ENCODE results near the gene TMCC3.

DNA sequence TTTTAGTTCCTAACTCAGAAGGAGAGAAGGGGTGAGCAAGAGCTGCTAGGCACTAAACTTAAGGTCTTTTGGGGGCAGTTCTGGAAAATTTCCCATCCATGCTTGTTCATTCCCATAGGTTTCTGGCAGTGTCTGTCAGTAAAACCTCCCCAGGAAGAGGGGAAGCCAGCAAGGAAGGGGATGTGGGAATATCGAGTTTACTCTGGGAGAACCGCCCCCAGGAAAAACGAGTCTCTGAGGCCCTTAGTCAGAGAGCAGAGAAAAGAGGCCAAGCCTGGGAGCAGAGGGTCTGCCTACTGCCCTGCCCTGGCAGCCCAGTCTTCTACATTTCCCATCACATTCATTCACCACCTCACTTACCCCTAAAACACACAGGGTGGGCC, 55.9 kb downstream of the TMCC3 start:
- TF ChIP-seq ZNF24 (tag by site-specific recombination; IDR thresholded peaks at IDR 0.05), result no peak
- TF ChIP-seq, protein P1, sequence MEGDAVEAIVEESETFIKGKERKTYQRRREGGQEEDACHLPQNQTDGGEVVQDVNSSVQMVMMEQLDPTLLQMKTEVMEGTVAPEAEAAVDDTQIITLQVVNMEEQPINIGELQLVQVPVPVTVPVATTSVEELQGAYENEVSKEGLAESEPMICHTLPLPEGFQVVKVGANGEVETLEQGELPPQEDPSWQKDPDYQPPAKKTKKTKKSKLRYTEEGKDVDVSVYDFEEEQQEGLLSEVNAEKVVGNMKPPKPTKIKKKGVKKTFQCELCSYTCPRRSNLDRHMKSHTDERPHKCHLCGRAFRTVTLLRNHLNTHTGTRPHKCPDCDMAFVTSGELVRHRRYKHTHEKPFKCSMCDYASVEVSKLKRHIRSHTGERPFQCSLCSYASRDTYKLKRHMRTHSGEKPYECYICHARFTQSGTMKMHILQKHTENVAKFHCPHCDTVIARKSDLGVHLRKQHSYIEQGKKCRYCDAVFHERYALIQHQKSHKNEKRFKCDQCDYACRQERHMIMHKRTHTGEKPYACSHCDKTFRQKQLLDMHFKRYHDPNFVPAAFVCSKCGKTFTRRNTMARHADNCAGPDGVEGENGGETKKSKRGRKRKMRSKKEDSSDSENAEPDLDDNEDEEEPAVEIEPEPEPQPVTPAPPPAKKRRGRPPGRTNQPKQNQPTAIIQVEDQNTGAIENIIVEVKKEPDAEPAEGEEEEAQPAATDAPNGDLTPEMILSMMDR (tag by site-specific recombination; IDR thresholded peaks at IDR 0.05), result no peak
- no peak for TF ChIP-seq HOXA7 (CRISPR knock-in tag; IDR thresholded peaks at IDR 0.05; ENCODE audit: borderline replicate concordance)
- no peak for TF ChIP-seq ZNF76 (tag by site-specific recombination; IDR thresholded peaks at IDR 0.05; ENCODE audit: borderline replicate concordance, low read depth)
- TF ChIP-seq ZNF140 (tag by site-specific recombination; IDR thresholded peaks at IDR 0.05), result no peak
- TF ChIP-seq, protein P2, sequence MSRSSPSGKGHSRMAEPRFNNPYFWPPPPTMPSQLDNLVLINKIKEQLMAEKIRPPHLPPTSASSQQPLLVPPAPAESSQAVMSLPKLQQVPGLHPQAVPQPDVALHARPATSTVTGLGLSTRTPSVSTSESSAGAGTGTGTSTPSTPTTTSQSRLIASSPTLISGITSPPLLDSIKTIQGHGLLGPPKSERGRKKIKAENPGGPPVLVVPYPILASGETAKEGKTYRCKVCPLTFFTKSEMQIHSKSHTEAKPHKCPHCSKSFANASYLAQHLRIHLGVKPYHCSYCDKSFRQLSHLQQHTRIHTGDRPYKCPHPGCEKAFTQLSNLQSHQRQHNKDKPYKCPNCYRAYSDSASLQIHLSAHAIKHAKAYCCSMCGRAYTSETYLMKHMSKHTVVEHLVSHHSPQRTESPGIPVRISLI (tag by site-specific recombination; IDR thresholded peaks at IDR 0.05), result no peak
